Activated gamma-delta T cell treated with anti-CD3 and anti-CD28 coated beads, Interleukin-2, amount 50 U/mL, for 16 hours (primary cell): Measurements from ENCODE around the gene ASXL2.

Experiments used
- DNase-seq: peaks from one replicate; pipeline ENCODE4 v3.0.0-alpha.2; 2020; ENCODE audit warnings: low read depth

Gene ASXL2

GRCh38 chr2:25685741-25686140 is 192.5 kb downstream of the ASXL2 start:
- no peak for DNase-seq

DNA sequence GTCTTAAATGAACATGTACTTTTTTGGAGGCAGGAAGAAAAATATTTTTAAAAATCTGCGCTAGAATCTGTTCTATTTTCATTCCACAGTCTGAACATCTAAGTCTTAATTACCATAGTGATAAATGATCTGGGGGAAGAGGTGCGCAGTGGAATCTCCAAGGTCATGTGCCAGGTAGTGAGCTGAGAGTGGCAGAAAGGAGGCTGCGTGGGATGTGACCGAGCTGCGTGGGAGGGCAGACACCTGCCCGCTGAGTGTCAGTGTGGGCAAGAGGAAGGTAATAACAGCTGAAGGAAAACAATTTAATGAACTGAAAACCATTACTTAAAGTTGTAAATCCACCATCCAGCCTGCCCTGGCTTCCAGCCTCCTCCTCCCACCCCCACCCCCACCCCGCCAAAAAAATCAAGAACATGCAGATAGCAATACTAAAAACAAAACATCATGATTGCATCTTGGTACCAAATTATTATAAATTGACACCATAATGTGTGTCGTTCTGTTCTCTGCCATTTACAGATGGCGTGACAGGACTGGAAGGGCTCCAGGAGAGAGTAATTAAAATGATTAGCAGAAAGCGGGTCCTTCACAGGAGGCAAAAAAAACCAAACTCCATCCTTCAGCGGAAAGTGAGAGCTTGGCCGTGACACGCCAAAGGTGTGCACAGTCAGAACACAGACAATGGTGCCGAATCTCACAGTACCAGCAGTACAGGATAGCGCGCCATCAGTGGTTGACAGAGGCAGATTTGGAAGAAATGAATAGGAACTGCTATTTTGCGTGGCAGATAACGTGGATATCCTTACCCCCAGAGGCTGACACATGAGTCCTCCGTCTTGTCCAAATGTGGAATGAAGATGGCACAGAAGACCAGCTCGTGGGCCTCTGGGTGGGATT is 193.5 kb downstream of the ASXL2 start:
- no peak for DNase-seq
